Measurements from ENCODE around the gene ARFGEF2. TPM values are rescaled to one million over a fixed set of nuclear protein-coding genes. Genes with fewer than 3 reads are reported as not detected.
"Not testable (repeated sequence)": the region's sequence is repeated elsewhere in the genome, so short reads cannot be mapped to it uniquely, and the experiment has no call there.

Gene ARFGEF2
- total and polyA plus RNA-seq, 4 donors = 7.4 to 35.1 (median 20.1) TPM

- not testable (repeated sequence) for DNase-seq; ATAC-seq (ENCODE audit: insufficient read depth, low FRiP score)
Observed at GRCh38 chr20:48936178-48936577, 14.7 kb downstream of the ARFGEF2 start.

GRCh38 chr20:48937674-48938073 lies 16.2 kb downstream of the ARFGEF2 start:
- TF ChIP-seq CTCF (IDR thresholded peaks at IDR 0.05; ENCODE audit: control extremely low read depth, extremely low read depth) = no peak
- Histone ChIP-seq H3K27ac (ENCODE audit: low read depth in 1 of 2, low read length in 1 of 2) (no peak overlapping the region), H3K4me3 (no peak overlapping the region), H3K9me3 (ENCODE audit: control insufficient read depth in 4 of 4, insufficient read depth in 3 of 4, low read length in 3 of 4) (no peaks in the 10 kb centered on the region), H3K36me3 (ENCODE audit: control insufficient read depth in 4 of 4, insufficient read depth in 4 of 4, low read length in 4 of 4) (peaks cover 0 to 6% (median under 1%) of the 10 kb centered on the region in 4 donors), H3K9ac (ENCODE audit: insufficient read depth in 1 of 2, low read length in 2 of 2) (no peak overlapping the region), H3K4me1 (ENCODE audit: control insufficient read depth in 5 of 5, insufficient read depth in 5 of 5, low read length in 5 of 5) (peaks cover 0 to 8% (median 0%) of the 10 kb centered on the region in 5 donors), H3K27me3 (ENCODE audit: control insufficient read depth in 3 of 3, insufficient read depth in 3 of 3, low read length in 2 of 3) (no peaks in the 10 kb centered on the region)
- ATAC-seq (ENCODE audit: insufficient read depth, low FRiP score) (no peak), DNase-seq (no peak)
- WGBS, 2 donors = 86 to 87% methylated on average over 5 of the region's 5 CpGs

More at GRCh38 chr20:48936178-48936577, 14.7 kb downstream of the ARFGEF2 start:
- H3K27ac ChIP-seq (ENCODE audit: low read depth in 1 of 2, low read length in 1 of 2); H3K9me3 ChIP-seq (ENCODE audit: control insufficient read depth in 4 of 4, insufficient read depth in 3 of 4, low read length in 3 of 4); H3K4me3 ChIP-seq; H3K9ac ChIP-seq (ENCODE audit: insufficient read depth in 1 of 2, low read length in 2 of 2); H3K27me3 ChIP-seq (ENCODE audit: control insufficient read depth in 3 of 3, insufficient read depth in 3 of 3, low read length in 2 of 3); H3K36me3 ChIP-seq (ENCODE audit: control insufficient read depth in 4 of 4, insufficient read depth in 4 of 4, low read length in 4 of 4): not testable (repeated sequence)
- whole genome bisulfite sequencing, 2 donors = 96% methylated on average over 27 of the region's 30 CpGs; no CpG with 5 or more reads in 1 of the 2 donors
- H3K4me1 ChIP-seq (ENCODE audit: control insufficient read depth in 5 of 5, insufficient read depth in 5 of 5, low read length in 5 of 5) = peaks cover 0 to 12% (median 0%) of the 10 kb centered on the region in 5 donors

GRCh38 chr20:48938670-48939069 lies 17.2 kb downstream of the ARFGEF2 start:
- no peak for DNase-seq
- Histone ChIP-seq H3K27me3 (ENCODE audit: control insufficient read depth in 3 of 3, insufficient read depth in 3 of 3, low read length in 2 of 3) (no peaks in the 10 kb centered on the region), H3K4me3 (no peak overlapping the region), H3K36me3 (ENCODE audit: control insufficient read depth in 4 of 4, insufficient read depth in 4 of 4, low read length in 4 of 4) (peaks cover 0 to 8% (median 2%) of the 10 kb centered on the region in 4 donors), H3K27ac (ENCODE audit: low read depth in 1 of 2, low read length in 1 of 2) (no peak overlapping the region), H3K9ac (ENCODE audit: insufficient read depth in 1 of 2, low read length in 2 of 2) (no peak overlapping the region), H3K4me1 (ENCODE audit: control insufficient read depth in 5 of 5, insufficient read depth in 5 of 5, low read length in 5 of 5) (peaks cover 0 to 11% (median 0%) of the 10 kb centered on the region in 5 donors), H3K9me3 (ENCODE audit: control insufficient read depth in 4 of 4, insufficient read depth in 3 of 4, low read length in 3 of 4) (no peaks in the 10 kb centered on the region)
- no peak for ATAC-seq (ENCODE audit: insufficient read depth, low FRiP score)
- 73 to 86% methylated on average over 6 of the region's 6 CpGs for WGBS, 2 donors
- no peak for TF ChIP-seq CTCF (IDR thresholded peaks at IDR 0.05; ENCODE audit: control extremely low read depth, extremely low read depth)

GRCh38 chr20:48940170-48940569 lies 18.7 kb downstream of the ARFGEF2 start:
- WGBS, 2 donors = 70 to 93% methylated on average over 2 of the region's 2 CpGs
- no peak overlapping the region for H3K9ac ChIP-seq (ENCODE audit: insufficient read depth in 1 of 2, low read length in 2 of 2)

More at GRCh38 chr20:48940170-48940569, 18.7 kb downstream of the ARFGEF2 start:
- ATAC-seq (ENCODE audit: insufficient read depth, low FRiP score) = no peak
- no peak for TF ChIP-seq CTCF (IDR thresholded peaks at IDR 0.05; ENCODE audit: control extremely low read depth, extremely low read depth)
- H3K4me3 ChIP-seq = no peak overlapping the region
- peaks cover 0 to 16% (median 9%) of the 10 kb centered on the region in 4 donors for H3K36me3 ChIP-seq (ENCODE audit: control insufficient read depth in 4 of 4, insufficient read depth in 4 of 4, low read length in 4 of 4)
- DNase-seq = no peak
- peaks cover 0 to 11% (median 0%) of the 10 kb centered on the region in 5 donors for H3K4me1 ChIP-seq (ENCODE audit: control insufficient read depth in 5 of 5, insufficient read depth in 5 of 5, low read length in 5 of 5)
- H3K9me3 ChIP-seq (ENCODE audit: control insufficient read depth in 4 of 4, insufficient read depth in 3 of 4, low read length in 3 of 4) = no peaks in the 10 kb centered on the region
- H3K27ac ChIP-seq (ENCODE audit: low read depth in 1 of 2, low read length in 1 of 2) = no peak overlapping the region
- no peaks in the 10 kb centered on the region for H3K27me3 ChIP-seq (ENCODE audit: control insufficient read depth in 3 of 3, insufficient read depth in 3 of 3, low read length in 2 of 3)

Data from lung (tissue), 12 donors.